HG03460 (cell line): ENCODE measurements around the gene ZNF354B.
"Not testable (repeated sequence)": the region's sequence is repeated elsewhere in the genome, so short reads cannot be mapped to it uniquely, and the experiment has no call there.

Experiments used
- ATAC-seq: cut with Tn5 transposase; IDR thresholded peaks from one replicate; pipeline ENCODE4 v1.9.1; 2021; ENCODE audit not compliant: unreplicated experiment

The ZNF354B gene

DNA sequence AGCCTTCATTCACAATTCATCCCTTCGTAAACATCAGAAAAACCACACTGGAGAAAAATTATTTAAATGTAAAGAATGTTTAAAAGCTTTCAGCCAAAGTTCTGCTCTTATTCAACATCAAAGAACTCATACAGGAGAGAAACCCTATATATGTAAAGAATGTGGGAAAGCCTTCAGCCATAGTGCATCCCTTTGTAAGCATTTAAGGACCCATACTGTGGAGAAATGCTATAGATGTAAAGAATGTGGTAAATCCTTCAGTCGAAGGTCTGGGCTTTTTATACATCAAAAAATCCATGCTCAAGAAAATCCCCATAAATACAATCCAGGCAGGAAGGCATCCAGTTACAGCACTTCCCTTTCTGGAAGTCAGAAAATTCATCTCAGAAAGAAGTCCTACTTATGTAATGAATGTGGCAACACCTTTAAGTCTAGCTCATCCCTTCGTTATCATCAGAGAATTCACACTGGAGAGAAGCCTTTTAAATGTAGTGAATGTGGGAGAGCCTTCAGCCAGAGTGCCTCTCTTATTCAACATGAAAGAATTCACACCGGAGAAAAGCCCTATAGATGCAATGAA, 23.5 kb downstream of the ZNF354B start:
- not testable (repeated sequence) for ATAC-seq

DNA sequence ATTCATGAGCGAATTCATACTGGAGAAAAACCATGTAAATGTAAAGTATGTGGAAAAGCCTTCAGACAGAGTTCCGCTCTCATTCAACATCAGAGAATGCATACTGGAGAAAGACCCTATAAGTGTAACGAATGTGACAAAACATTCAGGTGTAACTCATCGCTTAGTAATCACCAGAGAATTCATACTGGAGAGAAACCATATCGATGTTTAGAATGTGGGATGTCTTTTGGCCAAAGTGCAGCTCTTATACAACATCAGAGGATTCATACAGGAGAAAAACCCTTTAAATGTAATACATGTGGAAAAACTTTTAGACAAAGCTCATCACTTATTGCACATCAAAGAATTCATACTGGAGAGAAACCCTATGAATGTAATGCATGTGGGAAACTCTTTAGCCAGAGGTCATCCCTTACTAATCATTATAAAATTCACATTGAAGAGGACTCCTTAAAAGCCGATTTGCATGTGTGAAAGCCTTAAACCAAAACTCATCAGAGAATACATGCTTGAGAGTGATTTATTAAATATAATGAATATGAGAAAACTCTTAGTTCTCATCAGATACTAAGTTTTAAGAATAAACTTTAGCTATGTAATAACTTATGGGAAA, 24.2 kb downstream of the ZNF354B start:
- ATAC-seq = no peak

DNA sequence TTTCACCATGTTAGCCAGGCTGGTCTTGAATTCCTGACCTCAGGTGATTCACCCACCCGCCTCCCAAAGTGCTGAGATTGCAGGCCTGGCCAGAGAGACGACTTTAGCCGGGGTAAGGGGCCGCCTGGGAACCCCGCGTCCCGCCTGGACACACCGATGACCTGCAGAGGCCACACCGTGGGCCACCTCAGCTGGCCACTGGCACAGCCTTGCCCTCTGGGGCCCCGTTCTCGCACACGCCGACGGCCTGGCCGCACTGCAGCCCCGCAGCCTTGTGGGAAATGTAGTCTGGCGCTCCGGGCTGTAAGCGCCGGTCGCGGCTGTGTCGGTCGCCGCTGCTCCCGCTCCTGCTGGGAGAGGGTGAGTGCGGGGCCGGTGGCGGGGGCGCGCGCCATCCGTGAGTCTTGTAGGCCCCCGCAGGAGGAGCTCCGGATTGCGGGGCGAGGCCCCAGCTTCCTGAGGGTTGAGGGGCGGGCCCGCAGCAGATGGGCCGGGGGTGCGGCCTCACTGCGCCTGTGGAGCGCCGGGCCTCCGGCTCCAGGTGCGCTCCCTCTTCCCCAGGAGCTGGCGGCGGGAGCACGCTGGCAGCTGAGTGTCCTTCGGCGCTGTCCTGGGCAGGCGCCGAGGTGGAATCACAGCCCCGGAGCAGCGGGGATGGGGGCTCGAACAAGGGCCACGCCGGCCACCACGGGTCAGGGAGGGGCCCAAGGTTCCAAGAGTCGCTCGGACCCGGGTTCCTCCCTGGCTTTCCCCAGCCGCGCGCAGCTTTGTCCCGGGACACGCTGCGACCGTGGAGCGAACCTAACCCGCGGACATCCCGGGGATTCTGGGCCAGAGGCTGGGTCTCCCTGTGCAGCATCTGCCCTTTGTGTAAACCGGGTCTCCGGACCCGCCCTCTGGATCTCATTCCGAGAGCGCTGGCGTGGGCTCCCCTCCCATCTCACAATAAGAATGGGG, 36.1 kb downstream of the ZNF354B start, which contains the start of gene ZFP2:
TSS of gene ZFP2 (plus strand) at position 299 of the 957 bp plus-strand sequence. CDS start 35,401 bp downstream, outside the sequence.
- ATAC-seq = no peak

DNA sequence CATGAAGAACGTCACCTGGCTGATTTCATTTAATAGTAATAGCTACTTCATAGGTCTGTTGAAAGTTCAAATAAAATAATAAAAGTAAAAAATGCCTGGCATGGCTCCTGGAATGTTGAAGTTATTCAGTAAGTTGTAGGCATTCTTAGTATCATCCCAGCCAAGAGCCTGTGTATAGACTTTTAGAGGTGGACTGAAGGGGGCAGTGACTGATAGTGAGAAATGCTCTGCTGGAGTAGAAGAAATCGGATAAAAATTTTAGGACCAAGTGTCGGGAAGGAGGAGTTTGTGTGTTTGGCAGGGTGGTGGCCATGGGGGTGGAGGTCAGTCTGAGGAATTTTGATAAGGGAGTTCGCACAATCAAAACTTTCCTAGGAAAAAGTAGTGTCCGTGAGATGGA, 39.5 kb downstream of the ZNF354B start:
- no peak for ATAC-seq

DNA sequence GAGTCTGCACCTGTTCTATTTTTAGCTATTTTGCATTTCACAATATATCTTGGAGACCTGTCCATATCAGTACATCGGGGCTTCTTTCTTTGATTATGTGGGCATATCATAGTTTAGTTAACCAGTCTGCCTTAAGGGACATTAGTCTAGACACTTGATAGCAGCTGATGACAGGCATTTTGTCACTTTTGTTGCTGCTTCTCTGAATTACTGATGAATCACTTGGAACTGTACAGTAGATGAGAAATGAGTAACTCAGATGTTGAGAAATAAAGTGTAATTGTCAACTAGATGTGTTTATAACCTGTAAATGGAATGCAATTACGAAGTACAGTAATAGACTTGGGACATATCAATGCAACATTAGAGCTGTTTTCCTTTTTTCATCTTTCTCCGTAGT, 43.1 kb downstream of the ZNF354B start:
- no peak for ATAC-seq

DNA sequence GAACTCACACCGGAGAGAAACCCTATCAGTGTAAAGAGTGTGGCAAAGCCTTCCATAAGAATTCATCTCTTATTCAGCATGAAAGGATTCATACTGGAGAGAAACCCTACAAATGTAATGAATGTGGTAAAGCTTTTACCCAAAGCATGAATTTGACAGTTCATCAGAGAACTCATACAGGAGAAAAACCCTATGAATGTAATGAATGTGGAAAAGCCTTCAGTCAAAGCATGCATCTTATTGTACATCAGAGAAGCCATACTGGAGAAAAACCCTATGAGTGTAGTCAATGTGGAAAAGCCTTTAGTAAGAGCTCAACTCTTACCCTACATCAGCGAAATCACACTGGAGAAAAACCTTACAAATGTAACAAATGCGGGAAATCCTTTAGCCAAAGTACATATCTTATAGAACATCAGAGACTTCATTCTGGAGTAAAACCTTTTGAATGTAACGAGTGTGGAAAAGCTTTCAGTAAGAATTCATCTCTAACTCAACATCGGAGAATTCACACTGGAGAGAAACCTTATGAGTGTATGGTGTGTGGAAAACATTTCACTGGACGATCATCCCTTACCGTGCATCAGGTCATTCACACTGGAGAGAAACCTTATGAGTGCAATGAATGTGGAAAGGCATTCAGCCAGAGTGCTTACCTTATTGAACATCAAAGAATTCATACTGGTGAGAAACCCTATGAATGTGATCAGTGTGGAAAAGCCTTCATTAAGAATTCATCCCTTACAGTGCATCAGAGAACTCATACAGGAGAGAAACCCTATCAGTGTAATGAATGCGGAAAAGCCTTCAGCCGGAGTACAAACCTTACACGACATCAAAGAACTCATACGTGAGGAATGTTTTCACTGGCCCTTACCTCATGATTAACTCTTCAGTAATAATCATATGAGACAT, 72.3 kb downstream of the ZNF354B start:
- ATAC-seq = no peak
